ENCODE data around the gene CXorf49B.
A peak's percentile ranks its signal among the peaks of the same experiment; 100 is the strongest.
"Not testable (repeated sequence)": the region's sequence is repeated elsewhere in the genome, so short reads cannot be mapped to it uniquely, and the experiment has no call there.

CXorf49B gene

GRCh38 chrX:71763049-71763448, at the start of gene CXorf49B:
CXorf49B (plus strand) TSS chrX:71763349; CDS start chrX:71763424, 75 bp downstream.
- FAIRE-seq; DNase-seq (ENCODE audit: insufficient read length, low spot score): not testable (repeated sequence)

GRCh38 chrX:71714064-71714463, 49.1 kb upstream of the CXorf49B start:
- DNase-seq (ENCODE audit: insufficient read length, low spot score); FAIRE-seq: not testable (repeated sequence)

GRCh38 chrX:71715551-71715950, 47.6 kb upstream of the CXorf49B start:
- DNase-seq (ENCODE audit: insufficient read length, low spot score); FAIRE-seq: not testable (repeated sequence)

GRCh38 chrX:71716323-71716722, 46.8 kb upstream of the CXorf49B start:
- FAIRE-seq; DNase-seq (ENCODE audit: insufficient read length, low spot score): not testable (repeated sequence)

GRCh38 chrX:71718185-71718584, 45.0 kb upstream of the CXorf49B start, which contains the start of gene CXorf49:
CXorf49 (minus strand) TSS chrX:71718285; CDS start chrX:71718151, 134 bp downstream.
- not testable (repeated sequence) for DNase-seq (ENCODE audit: insufficient read length, low spot score); FAIRE-seq

DNA sequence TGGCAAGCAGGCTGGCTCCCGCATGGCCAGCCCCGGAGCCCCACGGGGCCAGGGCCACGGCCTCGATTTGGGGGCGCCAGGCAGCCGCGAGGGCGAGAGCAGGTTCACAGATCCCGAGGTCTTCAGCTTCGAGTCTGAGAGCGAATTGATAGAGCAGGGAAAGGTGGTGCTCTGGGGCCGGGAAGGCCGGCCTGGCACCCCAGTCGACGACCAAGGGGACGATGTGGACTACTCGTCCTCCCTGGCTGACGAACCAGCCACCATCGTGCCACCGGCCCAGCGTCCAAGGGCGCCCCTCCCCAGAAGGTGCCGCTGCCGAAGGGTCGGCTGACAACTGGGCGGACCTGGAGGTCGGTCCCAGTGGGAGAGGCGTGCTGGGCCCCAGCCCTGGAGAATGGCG, 44.0 kb upstream of the CXorf49B start:
- FAIRE-seq = not testable (repeated sequence)

DNA sequence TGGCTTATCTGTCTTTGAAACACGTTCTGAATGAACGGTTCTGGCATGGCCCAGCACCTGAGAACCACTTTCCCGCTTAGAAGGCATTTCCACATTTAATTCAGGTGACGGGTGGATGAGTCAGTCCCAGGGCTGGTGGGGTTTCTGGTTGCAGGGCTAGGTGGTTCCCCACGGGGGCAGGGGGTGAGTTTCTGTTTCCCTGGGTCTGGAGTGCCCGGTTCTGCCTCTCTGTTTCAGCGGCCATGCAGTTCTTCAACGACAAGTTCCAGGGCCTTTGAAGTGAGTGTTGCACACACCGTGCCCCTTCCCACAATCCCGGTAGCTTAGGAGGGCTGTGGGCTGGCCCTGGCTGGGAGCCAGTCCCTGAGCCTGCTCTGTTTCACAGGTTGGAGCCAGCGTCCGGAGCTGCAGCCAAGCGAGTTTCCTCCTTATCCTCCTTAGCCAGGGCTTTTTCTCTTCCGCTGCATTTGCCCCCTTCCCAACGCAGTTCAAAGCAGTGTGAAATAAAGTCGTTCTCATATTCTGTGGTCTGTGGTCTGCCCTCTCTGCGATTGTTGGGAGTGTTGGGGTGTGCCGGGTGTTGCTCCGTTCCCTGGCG, 42.8 kb upstream of the CXorf49B start:
- FAIRE-seq; DNase-seq (ENCODE audit: insufficient read length, low spot score): not testable (repeated sequence)

More for the DNA sequence above, 44.0 kb upstream of the CXorf49B start:
- DNase-seq (ENCODE audit: insufficient read length, low spot score) = not testable (repeated sequence)

DNA sequence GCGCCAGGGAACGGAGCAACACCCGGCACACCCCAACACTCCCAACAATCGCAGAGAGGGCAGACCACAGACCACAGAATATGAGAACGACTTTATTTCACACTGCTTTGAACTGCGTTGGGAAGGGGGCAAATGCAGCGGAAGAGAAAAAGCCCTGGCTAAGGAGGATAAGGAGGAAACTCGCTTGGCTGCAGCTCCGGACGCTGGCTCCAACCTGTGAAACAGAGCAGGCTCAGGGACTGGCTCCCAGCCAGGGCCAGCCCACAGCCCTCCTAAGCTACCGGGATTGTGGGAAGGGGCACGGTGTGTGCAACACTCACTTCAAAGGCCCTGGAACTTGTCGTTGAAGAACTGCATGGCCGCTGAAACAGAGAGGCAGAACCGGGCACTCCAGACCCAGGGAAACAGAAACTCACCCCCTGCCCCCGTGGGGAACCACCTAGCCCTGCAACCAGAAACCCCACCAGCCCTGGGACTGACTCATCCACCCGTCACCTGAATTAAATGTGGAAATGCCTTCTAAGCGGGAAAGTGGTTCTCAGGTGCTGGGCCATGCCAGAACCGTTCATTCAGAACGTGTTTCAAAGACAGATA, 2.4 kb upstream of the CXorf49B start:
- DNase-seq (ENCODE audit: insufficient read length, low spot score); FAIRE-seq: not testable (repeated sequence)

- not testable (repeated sequence) for DNase-seq (ENCODE audit: insufficient read length, low spot score); FAIRE-seq
Measured at GRCh38 chrX:71764832-71765231, 1.7 kb downstream of the CXorf49B start.

DNA sequence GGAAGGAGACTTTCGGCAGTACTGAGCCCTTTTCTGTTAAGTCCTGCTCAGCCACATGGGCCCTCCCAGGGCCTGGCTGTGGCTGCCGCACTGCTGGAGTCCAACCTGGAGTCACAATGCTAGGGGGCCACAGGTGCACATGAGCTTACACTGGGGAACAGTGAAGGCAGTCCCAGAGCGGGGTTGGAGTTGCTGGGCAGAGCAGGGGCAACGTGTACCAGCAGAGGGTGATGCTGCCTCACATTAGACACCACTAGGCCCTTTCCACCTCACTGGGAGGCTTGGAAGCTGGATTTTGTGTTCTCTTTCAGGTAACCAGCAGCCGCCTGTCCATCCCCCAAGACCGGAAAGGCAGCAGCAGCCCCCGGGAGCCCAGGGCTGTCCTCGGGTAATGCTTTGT, 2.5 kb downstream of the CXorf49B start:
- not testable (repeated sequence) for FAIRE-seq; DNase-seq (ENCODE audit: insufficient read length, low spot score)

DNA sequence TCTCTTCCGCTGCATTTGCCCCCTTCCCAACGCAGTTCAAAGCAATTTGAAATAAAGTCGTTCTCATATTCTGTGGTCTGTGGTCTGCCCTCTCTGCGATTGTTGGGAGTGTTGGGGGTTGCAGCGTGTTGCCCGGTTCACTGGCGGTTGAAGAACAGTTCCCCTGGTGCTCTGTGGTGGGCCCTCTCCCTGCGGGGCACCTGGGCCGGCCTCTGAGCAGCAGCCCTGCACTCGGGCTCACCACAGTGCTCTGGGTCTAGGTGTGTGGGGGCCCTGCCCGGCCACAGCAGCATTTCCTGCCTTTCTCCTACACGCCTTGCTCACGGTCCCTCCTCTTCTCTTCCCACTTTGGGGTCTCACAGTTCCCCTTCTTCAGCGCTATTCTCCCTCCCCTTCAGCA, 4.0 kb downstream of the CXorf49B start:
- not testable (repeated sequence) for DNase-seq (ENCODE audit: insufficient read length, low spot score); FAIRE-seq

DNA sequence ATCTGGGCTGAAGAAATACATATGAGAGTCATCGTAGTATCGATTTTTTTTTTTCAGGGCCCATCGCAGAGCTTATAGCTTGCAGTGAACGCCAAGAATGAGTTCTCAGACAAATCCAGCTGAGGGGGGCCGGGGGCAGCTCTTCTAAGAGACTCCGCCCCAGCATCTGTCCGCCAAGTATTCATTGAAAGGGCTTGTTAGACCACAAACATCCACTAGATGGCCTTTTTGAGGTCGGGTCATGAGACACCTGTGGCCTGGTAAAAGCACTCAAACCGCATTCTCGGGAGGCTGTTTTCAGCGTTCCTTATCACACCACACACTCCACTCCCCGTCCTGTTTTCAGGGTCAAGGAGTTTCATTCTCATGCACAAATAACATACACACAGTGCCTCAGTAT, 15.2 kb downstream of the CXorf49B start:
- FAIRE-seq; DNase-seq (ENCODE audit: insufficient read length, low spot score): not testable (repeated sequence)

- FAIRE-seq; DNase-seq (ENCODE audit: insufficient read length, low spot score): not testable (repeated sequence)
Measured at GRCh38 chrX:71782225-71782949, 19.2 kb downstream of the CXorf49B start.

DNA sequence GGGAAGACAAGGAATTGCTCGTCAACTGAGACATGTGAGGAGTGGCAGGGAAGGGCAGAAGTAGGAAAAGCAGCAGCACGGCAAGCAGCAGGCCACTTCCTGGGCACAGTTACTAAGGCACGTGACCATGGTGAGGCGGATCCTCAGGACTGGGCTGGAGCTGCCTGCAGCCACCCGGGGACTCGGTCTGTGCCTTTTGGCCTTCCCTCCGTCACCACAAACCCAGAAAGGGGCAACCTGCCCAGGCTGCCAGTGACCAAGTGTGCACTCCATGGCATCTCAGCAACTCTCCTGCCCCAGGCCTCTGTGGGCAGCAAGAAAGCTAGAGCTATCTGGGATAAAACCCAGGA, 19.8 kb downstream of the CXorf49B start:
- peak; percentile 81 for FAIRE-seq
- not testable (repeated sequence) for DNase-seq (ENCODE audit: insufficient read length, low spot score)

GRCh38 chrX:71783569-71784347, 20.6 kb downstream of the CXorf49B start:
- DNase-seq (ENCODE audit: insufficient read length, low spot score); FAIRE-seq: not testable (repeated sequence)

- not testable (repeated sequence) for FAIRE-seq; DNase-seq (ENCODE audit: insufficient read length, low spot score)
Measured at GRCh38 chrX:71784348-71784983, 21.3 kb downstream of the CXorf49B start.

- FAIRE-seq; DNase-seq (ENCODE audit: insufficient read length, low spot score): not testable (repeated sequence)
Measured at GRCh38 chrX:71806450-71806849, 43.3 kb downstream of the CXorf49B start.
